COLO668 (cell line): ENCODE measurements around the gene BRPF1.

Experiments used
- DNase-seq: peaks from one replicate; lab custom pipeline; 2025; ENCODE audit not compliant: unreplicated experiment; lab: John Stamatoyannopoulos, UW

The BRPF1 gene

DNA sequence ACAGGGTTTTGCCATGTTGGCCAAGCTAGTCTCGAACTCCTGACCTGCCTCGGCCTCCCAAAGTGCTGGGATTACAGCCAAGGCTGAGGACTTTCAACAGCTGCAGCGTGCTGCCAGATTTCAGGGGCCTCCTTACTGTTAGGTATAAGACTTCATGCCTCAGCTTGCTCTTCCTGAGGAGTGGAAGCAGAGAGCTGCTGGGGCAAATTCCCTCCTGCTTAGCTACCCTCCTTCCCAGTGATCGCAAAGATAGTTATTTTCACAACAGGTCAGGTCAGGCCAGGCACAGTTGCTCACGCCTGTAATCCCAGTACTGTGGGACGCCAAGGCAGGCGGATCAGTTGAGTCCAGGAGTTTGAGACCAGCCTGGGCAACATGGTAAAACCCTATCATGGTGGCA lies 30.5 kb upstream of the BRPF1 start:
- DNase-seq: no peak

DNA sequence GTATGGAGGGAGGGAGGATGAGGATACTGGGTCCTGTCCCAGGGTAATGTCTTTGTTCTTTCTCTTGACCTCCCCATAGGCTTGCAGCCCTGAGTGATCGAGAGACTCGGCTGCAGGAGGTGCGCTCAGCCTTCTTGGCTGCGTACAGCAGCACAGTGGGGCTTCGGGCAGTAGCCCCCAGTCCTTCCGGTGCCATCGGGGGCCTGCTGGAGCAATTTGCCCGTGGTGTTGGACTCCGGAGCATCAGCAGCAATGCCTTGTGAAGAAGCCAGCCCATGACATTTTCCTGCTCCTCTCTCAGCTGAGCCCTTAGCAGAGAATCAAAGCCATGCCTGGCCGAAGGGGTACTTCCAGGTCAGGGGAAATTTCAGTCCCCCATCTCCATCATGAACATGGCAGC lies 29.8 kb upstream of the BRPF1 start:
- no peak for DNase-seq

DNA sequence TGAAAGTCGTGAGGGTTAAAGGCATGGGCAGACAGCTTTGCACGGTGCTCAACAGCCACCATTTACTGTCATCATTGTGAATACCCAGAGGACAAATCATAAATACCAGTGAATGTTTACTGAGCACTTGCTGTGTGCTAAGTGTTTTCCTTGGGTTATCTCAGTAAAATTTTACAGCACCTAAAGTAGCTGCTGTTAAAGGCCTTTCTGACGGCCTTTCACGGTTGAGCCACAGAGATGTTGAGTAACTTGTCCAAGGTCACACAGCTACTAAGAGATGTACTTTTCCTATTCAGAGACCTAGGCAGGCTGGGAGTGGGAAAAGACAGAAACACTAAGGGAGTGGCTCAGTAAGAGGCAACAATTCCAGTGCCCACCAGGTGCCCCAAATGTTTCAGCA lies 28.3 kb upstream of the BRPF1 start:
- no peak for DNase-seq

DNA sequence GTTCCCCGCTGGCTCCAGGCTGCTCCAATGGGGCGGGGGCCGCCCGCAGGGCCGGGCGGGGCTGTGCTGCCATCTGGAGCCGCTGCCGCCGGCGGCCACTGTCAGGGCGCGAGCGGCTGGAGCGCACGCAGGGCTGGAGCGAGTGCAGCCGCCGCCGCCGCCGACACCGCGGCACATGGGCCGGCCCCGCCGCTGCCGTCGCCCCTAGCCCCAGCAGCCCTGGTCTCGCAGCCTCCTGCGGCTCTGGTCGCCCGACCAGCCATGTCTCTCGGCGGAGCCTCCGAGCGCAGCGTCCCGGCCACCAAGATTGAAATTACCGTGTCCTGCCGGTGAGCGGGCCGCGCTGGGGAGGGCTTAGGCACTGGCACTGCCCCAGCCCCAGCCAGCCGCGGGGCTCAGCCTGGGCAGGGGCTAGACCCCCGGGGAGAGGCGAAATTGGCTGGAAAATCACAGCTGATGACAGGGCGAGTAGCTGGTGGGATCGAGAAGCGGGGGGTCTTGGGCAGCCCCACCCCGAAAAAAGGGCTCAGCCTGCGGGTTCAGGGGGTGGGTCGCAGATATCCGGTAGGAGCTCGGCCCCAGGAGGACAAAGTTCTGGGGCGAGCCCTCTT lies 27.7 kb upstream of the BRPF1 start, which contains the start of gene CPNE9:
CPNE9 (plus strand) TSS at position 98 of the 611 bp plus-strand sequence; CDS start at position 262, 164 bp downstream.
- DNase-seq: peak; percentile 44

DNA sequence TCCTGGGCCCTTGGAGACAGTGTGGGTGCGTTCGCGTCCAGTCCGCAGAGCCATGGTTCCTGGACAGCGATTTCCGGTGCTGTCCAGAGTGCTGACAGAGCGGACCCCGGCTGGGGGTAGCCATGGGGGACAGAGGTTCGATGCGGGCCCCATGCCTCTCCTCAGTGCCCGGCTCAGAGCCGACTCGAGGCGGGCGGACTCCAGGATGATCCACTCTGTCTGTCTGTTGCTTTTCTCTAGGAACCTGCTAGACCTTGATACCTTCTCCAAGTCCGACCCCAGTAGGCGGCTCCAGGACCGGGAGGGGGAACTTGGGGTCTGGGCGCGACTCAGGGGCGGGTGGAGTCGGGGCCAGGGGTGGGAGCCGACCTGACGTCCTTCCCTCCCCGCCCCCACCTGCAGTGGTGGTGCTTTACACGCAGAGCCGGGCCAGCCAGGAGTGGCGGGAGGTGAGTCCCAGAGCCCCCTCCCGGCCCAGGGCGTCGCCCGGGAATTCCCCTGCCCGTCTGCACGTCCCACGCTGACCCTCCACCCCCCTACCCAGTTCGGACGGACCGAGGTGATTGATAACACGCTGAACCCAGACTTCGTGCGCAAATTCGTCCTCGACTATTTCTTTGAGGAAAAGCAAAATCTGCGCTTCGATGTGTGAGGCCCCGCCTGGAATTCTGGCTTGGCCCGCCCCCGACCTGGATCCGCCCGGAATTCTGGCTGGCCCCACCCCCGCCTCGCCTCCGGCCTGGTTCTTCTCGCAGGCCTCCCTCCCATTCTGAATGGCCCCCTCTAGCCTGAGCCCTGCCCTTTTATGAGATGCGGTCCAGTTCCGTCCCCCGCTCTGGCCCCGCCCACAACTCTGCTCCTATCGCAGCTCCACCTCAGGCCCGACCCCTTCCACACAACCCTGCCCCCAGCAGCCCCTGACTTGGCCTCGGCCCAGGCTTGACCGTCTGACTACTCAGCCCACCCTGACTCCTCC lies 26.9 kb upstream of the BRPF1 start:
- peak; percentile 26 for DNase-seq

DNA sequence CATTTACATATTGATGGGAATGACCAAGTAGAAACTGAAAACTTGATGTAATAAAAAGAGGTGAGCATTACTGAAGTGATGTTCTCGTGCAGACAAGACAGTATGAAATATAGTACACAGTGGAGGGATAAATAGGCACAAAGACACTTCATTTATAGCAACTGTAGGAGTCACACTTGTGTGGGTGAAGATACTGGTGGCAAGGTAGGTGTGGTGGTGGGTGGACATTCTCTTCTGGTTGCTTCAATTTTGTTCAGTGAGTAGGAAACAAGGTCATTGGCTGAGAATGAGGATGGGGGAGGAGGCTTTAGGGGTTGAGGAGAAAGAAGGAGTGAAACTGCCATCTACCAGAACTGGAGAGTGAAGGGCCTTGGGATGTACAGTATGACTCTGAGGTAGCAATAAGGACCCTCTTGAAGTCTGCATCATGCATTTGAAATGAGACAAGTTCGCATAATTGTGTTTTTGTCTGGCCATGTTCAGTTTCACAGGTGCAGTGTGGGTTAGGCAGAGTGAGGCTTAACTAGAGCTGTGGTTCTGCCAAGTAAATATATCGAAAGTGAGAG lies 21.3 kb upstream of the BRPF1 start:
- no peak for DNase-seq

DNA sequence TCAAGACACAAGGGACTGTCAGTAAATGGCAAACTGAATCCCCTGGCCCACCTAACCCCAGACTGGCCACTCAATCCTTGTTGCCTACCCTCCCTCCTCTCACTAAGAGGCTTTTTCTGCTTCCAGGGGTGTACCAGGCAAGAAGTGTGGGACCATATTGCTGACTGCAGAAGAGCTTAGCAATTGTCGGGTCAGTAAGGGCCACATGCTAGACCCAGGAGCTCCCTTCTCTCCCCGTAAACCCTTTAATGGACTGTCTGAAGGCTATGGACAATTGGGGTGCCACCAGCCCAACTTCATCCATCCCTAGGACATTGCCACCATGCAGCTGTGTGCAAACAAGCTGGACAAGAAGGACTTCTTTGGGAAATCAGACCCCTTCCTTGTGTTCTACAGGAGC lies 19.1 kb upstream of the BRPF1 start:
- DNase-seq: no peak

DNA sequence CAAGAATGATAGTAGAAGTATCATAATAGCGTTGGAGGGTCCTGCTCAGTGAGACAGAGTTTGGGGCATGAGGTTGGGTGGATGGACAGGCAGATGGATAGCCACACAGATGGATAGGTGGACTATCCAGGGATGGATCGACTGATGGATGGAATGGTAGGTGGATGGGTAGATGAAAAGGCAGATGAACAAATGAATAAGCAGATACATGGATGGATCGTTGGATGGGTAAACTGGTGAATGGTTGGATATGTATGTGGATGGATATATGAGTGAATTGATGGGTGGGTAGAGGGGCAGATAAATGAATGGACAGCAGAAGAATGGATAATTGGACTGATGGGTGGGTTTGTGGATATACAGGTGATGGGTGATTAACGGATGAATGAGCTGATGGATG lies 18.4 kb upstream of the BRPF1 start:
- no peak for DNase-seq

DNA sequence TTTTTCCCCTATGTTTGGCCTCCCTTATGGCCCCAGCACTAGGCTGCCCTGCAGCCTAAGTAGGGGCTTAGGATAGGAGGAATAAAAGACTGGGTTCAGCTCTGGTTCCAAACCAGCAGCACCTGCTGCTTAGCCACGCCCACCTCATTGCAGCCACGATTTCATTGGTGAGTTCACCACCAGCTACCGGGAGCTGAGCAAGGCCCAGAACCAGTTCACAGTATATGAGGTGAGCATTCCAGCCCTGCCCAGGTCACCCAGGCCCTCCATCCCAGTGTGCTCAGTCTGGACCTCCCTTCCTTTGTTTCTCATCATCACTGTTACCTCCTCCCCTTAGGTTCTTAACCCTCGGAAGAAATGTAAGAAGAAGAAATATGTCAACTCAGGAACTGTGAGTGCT lies 16.4 kb upstream of the BRPF1 start:
- peak; percentile 21 for DNase-seq

DNA sequence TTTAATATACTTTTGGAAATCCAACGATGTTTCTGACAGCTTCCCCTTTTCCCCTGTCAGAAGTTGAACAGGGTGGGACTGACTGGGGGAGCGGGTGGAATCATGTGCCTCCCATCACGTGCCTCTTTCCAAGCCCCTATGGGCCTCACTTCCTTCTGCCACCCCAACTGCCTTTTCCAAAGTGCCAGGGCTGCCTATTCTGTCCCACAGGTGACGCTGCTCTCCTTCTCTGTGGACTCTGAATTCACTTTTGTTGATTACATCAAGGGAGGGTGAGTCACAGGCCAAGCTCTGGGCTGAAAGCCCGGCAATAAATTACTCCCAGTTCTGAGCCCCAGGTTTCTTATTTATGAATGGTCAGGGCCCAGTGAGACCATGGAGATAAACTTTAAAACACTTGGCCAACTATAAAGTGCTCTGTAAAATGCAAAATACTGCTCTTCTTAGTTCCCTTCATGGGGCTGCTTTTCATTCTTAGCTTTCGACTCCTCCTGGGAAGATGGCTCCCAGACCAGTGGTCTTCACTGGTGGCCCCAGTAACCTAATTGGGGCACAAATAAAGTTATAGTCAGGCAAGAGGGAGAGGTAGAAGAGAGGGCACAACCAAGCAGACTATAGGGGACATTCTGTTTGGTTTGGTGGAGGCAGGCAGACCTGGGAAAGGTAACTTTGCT lies 15.6 kb upstream of the BRPF1 start:
- DNase-seq: peak; percentile 12

DNA sequence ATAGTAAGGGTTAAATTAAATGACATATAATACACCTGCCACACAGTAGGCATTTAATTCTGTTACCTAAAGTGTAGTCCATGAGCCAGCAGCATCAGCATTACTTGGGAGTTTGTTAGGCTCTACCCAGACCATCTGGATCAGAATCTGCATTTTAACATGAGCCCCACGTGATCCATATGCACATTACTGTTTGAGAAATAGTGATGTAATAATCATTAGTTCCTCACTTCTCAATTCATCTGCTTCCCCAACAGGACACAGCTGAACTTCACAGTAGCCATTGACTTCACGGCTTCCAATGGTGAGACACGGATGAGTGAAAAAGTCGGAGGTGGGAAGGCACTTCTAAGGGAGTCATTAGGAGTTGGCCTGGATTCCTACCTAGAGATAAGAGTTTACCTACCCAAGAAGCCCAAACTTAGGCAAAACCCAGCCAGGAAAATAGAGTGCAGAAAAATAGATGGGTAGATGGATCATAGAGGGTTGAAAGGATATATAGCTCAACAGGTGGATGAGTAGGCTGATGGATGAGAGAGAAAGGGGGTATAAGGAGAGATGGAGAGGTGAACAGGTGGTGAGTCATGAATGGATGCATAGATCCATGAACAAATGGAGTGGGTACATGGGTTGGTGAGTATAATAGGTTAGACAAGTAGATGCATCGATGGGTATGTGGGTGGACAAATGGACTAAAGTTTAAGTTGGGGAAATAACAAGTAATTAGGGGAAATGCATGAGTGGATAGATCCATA lies 14.6 kb upstream of the BRPF1 start:
- no peak for DNase-seq

DNA sequence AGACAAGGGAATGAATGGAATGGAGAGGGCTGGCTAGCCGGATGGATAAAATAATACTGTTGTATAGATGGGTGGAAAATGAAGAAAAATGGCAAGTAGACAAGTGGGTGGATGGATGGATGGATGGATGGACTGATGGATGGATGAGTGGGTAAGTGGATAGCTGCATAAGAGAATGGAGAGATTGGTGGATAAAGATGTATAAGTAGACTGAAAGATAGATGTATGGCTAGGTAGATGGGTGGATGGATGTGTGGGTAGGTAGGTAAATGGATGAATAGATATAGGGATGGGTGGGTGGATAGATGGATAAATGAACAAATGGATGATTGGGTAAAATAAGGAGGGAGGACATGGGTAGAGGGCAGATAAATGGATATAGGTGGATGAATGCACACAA lies 14.0 kb upstream of the BRPF1 start:
- no peak for DNase-seq

DNA sequence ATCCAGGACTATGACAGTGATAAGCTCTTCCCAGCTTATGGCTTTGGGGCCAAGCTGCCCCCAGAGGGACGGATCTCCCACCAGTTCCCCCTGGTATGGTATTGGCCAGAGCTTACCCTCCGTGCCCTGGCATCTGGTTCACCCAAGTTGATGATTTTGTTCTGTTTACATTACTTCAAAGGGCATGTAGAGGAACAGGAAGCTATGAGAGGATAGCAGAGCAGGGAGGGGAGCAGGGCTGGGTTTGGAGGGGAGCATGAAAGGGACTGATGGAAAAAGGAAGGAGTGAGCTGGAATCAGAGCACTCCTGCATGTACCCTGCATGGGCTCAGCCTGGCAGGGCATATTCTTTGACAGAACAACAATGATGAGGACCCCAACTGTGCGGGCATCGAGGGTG lies 13.4 kb upstream of the BRPF1 start:
- no peak for DNase-seq

DNA sequence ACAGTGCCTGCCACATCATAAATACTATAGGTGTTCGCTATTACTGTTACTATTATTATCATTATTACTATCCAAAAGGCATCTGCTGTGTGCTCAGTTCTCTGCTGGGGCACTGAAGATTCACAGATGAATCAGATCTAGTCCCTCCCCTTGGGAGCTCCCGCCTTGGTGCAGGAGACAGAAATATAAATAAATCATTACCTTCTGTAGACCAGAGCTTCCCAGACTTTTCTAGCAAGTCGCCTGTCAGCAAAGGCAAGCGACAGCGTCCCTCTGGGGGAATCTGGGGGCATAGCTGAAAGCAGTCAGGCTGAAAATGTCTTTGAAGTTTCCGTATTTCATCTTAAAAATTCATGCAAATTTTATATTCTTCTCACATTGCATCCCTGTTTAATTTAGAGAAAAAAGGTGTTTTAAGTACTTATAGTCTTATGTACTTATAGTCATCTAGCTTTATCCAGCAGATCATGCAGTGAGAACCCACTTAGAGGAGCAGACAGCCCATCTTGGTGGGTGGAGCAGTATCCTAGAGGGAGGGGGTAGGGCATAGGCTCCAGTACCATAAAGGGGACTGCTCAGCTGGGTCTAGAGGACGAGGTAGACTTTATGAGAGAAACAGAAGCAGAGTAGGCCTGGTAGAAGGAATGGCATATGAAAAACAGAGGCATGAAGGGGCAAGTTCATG lies 10.4 kb upstream of the BRPF1 start:
- no peak for DNase-seq

DNA sequence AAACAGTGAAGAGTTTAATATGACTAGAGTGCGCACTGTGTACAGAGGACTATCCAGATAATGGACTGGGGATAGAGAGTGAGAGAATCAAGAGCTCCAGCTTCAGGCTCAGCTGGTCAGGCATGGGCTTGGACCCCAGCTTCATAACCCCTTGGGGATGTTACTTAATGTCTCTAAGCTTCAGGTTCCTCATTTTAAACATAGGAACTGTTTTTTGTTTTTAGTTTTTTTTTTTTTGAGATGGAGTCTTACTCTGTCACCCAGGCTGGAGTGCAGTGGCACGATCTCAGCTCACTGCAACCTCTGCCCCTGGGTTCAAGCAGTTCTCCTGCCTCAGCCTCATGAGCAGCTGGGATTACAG lies 9.9 kb upstream of the BRPF1 start:
- no peak for DNase-seq

DNA sequence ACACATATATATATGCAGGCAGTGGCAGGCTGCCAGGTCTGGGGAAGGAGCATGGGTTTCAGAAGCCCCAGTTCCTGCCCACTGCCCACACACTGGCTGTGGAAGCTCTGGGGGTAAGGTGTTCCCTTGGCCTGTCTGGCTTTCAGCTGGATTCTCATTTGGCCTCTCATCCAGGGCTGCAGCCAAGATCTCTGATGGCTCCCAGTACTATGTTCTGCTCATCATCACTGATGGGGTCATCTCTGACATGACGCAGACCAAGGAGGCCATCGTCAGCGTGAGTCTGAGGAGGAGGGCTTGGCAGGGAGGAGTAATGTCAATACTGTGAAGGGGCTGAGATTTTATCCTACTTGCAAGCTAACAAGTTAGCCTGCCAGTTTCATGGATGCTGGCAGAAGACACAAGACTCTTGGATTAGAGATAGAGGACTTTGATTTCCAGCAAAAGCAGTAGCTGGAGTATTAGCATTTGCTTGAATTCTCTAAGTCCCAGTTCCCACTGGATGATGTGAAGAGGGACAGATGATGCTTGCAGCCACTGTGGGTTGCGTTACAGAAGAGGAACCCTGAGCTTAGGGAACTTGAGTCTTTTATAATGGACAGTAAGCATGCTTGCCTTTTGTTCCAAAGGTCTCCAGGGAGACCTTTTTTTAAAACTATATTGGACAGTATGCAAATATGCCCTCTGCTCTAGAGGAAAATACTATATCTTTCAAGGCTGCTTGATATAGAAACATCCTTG lies 5.6 kb upstream of the BRPF1 start:
- DNase-seq: no peak

DNA sequence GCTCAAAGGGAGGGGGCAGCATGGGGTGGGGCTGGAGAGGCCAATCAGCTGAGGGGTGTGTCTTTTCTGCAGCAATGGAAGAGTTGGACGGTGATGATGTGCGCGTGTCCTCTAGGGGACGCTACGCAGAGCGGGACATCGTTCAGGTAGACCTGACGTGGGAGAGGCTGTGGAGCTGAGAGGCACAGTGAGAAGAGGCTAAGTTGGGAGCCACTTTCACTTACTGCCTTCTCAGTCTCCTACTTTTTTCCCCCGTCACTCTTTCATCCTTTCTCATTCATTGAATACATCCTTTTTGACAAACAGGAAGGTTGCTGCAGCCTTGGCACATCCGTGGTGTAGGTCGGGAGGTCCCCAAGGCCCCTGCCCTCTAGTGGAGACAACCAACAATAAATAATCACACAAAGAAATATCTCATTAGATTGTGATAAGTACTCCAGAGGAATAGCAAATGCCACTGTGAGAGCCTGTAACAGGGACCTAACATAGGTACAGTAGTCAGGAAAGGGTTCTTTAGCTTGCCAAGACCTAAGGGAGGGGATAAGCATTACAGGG lies 4.4 kb upstream of the BRPF1 start:
- DNase-seq: peak; percentile 15

DNA sequence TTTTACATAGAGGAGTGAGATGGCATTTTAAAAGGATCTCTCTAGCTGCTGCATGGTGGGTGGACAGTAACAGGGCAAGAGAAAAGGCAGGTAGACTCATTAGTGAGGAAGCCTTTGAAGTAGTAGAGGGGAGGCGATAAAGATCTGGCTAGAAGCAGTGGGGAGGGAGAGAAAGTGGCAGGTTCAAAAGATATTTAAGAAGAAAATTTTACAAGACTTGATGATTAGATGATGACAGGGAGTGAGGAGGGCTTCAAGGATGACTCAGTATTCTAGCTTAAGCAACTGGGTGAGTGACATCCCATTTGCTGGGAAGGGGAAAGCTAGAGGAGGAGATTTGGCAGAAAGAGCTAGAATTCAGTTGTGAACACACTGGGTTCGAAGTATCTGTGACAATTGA lies 3.8 kb upstream of the BRPF1 start:
- DNase-seq: no peak

DNA sequence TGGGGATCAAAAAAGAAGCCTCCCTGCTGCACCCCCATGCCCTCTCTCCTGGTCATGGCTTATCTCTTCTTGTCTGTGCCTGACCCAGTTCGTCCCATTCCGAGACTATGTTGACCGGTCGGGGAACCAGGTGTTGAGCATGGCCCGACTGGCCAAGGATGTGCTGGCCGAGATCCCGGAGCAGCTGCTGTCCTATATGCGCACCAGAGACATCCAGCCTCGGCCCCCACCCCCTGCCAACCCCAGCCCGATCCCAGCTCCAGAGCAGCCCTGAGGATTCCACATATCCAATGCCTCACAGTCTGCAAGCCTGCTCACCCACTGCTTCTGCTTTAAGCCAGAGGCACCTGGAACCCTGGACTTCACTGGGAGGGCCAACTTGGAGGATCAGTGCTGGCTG lies 2.1 kb upstream of the BRPF1 start:
- DNase-seq: no peak
